Fibroblast of lung (primary cell): ENCODE results near the gene CACNB4. TPM values are rescaled to one million over a fixed set of nuclear protein-coding genes. Genes with fewer than 3 reads are reported as not detected.

ENCODE experiments used
- DNase-seq, 2 donors: peaks; one replicate each; pipeline versions ENCODE4 v3.0.0 to v3.0.0-alpha.2; 2010; ENCODE audit warnings: low read depth in 2 of 2
- H2AFZ ChIP-seq: 2 replicates; pipeline ENCODE4 v1.5.1; 2012; ENCODE audit warnings: low read length, control low read depth, inconsistent platforms
- H3K27ac ChIP-seq: 2 replicates; pipeline ENCODE4 v1.5.1; 2011; ENCODE audit warnings: low read length, control low read depth; ENCODE audit not compliant: insufficient read depth
- H3K27me3 ChIP-seq: 2 replicates; pipeline ENCODE4 v1.5.1; 2011; ENCODE audit warnings: mild to moderate bottlenecking, low read length; ENCODE audit not compliant: control insufficient read depth, insufficient read depth
- H3K36me3 ChIP-seq: 2 replicates; pipeline ENCODE4 v1.5.1; 2011; ENCODE audit warnings: low read length; ENCODE audit not compliant: control insufficient read depth, insufficient read depth
- H3K4me1 ChIP-seq: 2 replicates; pipeline ENCODE4 v1.5.1; 2011; ENCODE audit warnings: low read length; ENCODE audit not compliant: control insufficient read depth, insufficient read depth; ENCODE audit errors: extremely low read depth
- H3K4me2 ChIP-seq: 2 replicates; pipeline ENCODE4 v1.5.1; 2011; ENCODE audit warnings: low read length, control low read depth; ENCODE audit not compliant: insufficient read depth; ENCODE audit errors: extremely low read depth
- H3K4me3 ChIP-seq, 4 experiments: fragments of 200-600 bp in 1 of 4; sonication (generic) in 1 of 4; replicated peaks in 1 of 4; 2 replicates each; pipeline ENCODE4 v1.5.1; 2011 to 2016; ENCODE audit warnings: low read length in 4 of 4, low read depth in 3 of 4, mild to moderate bottlenecking in 3 of 4, control low read depth in 2 of 4, inconsistent platforms in 1 of 4, mixed read lengths in 1 of 4; ENCODE audit not compliant: insufficient read depth in 1 of 4; ENCODE audit errors: control extremely low read depth in 1 of 4
- H3K79me2 ChIP-seq: 2 replicates; pipeline ENCODE4 v1.5.1; 2012; ENCODE audit warnings: mild to moderate bottlenecking, low read length, inconsistent platforms; ENCODE audit not compliant: control insufficient read depth, insufficient read depth
- H3K9ac ChIP-seq: 2 replicates; pipeline ENCODE4 v1.5.1; 2011; ENCODE audit warnings: mild to moderate bottlenecking, low read length, control low read depth; ENCODE audit not compliant: insufficient read depth
- H3K9me3 ChIP-seq: 2 replicates; pipeline ENCODE4 v1.5.1; 2012; ENCODE audit warnings: low read depth, low read length; ENCODE audit not compliant: control insufficient read depth, insufficient read depth
- H4K20me1 ChIP-seq: 2 replicates; pipeline ENCODE4 v1.5.1; 2011; ENCODE audit warnings: low read length; ENCODE audit not compliant: control insufficient read depth, insufficient read depth; ENCODE audit errors: extremely low read depth
- CTCF ChIP-seq, 2 donors: IDR thresholded peaks in 1 of 2; conservative IDR thresholded peaks in 1 of 2; 1 replicate in 1 of 2; 2 replicates in 1 of 2; pipeline ENCODE4 v1.5.1; 2011 to 2012; ENCODE audit warnings: low read length in 2 of 2, control low read depth in 1 of 2, inconsistent platforms in 1 of 2, low read depth in 1 of 2, mild to moderate bottlenecking in 1 of 2
- EZH2 ChIP-seq: IDR thresholded peaks from 2 replicates; pipeline ENCODE4 v1.5.1; 2012; ENCODE audit warnings: low read length, control low read depth, mild to moderate bottlenecking; ENCODE audit errors: missing control alignments
- polyA plus RNA-seq, 2 donors: library from polyadenylated mRNA; depleted of rRNA in 1 of 2; stranded (reverse) in 1 of 2; unstranded in 1 of 2; fragments of >200 nt; gene quantifications; 2 replicates each; pipeline ENCODE4 v1.2.1, GENCODE V29; 2011 to 2012; ENCODE audit warnings: missing spikeins in 1 of 2
- total RNA-seq: library from RNA; depleted of rRNA; stranded (reverse); fragments of >200 nt; gene quantifications from 2 replicates; pipeline ENCODE4 v1.2.1, GENCODE V29; 2014

CACNB4 gene
- total and polyA plus RNA-seq, 2 donors (not counting 1 experiment from before 2014, with no cell fraction given): 0.66 to 2.5 TPM

- H4K20me1 ChIP-seq: no peaks in the 10 kb centered on the region
- H3K27ac ChIP-seq: no peak overlapping the region
- H3K4me2 ChIP-seq: no peak overlapping the region
- H3K27me3 ChIP-seq: peaks cover 3% of the 10 kb centered on the region
- no peak for TF ChIP-seq CTCF (conservative IDR thresholded peaks at IDR 0.05 in 1 of 2, IDR thresholded peaks at IDR 0.05 in 1 of 2; ENCODE audit: low read depth in 1 of 2, low read length in 2 of 2)
- no peak for TF ChIP-seq EZH2
- H3K9ac ChIP-seq: no peak overlapping the region
- no peaks in the 10 kb centered on the region for H3K79me2 ChIP-seq
- no peak overlapping the region for H2AFZ ChIP-seq
- no peaks in the 10 kb centered on the region for H3K36me3 ChIP-seq
- no peak overlapping the region for H3K4me3 ChIP-seq
- no peaks in the 10 kb centered on the region for H3K4me1 ChIP-seq
- no peaks in the 10 kb centered on the region for H3K9me3 ChIP-seq
- DNase-seq: no peak
These were observed 119.2 kb downstream of the CACNB4 start for GRCh38 chr2:151979694-151980093.

- Histone ChIP-seq H3K27ac (no peak overlapping the region), H4K20me1 (no peaks in the 10 kb centered on the region), H3K36me3 (no peaks in the 10 kb centered on the region), H3K79me2 (no peaks in the 10 kb centered on the region), H3K9ac (no peak overlapping the region), H3K4me3 (no peak overlapping the region), H3K4me1 (no peaks in the 10 kb centered on the region), H3K9me3 (no peaks in the 10 kb centered on the region), H2AFZ (no peak overlapping the region), H3K4me2 (no peak overlapping the region), H3K27me3 (peaks cover 3% of the 10 kb centered on the region)
- TF ChIP-seq EZH2 (no peak), CTCF (conservative IDR thresholded peaks at IDR 0.05 in 1 of 2, IDR thresholded peaks at IDR 0.05 in 1 of 2; ENCODE audit: low read depth in 1 of 2, low read length in 2 of 2) (no peak)
- DNase-seq: no peak
These were observed 120.1 kb downstream of the CACNB4 start for GRCh38 chr2:151978709-151979108.

GRCh38 chr2:151977631-151978030 is 121.2 kb downstream of the CACNB4 start:
- Histone ChIP-seq H3K4me1 (no peaks in the 10 kb centered on the region), H3K4me2 (no peak overlapping the region), H4K20me1 (no peaks in the 10 kb centered on the region), H3K36me3 (no peaks in the 10 kb centered on the region), H2AFZ (no peak overlapping the region), H3K9ac (no peak overlapping the region), H3K27me3 (peaks cover 3% of the 10 kb centered on the region), H3K9me3 (no peaks in the 10 kb centered on the region), H3K79me2 (no peaks in the 10 kb centered on the region), H3K27ac (no peak overlapping the region), H3K4me3 (no peak overlapping the region)
- TF ChIP-seq EZH2 (no peak), CTCF (conservative IDR thresholded peaks at IDR 0.05 in 1 of 2, IDR thresholded peaks at IDR 0.05 in 1 of 2; ENCODE audit: low read depth in 1 of 2, low read length in 2 of 2) (no peak)
- DNase-seq: no peak
